MCF 10A (cell line): ENCODE results near the gene ZNF320. TPM values are rescaled to one million over a fixed set of nuclear protein-coding genes. Genes with fewer than 3 reads are reported as not detected.
A peak's percentile ranks its signal among the peaks of the same experiment; 100 is the strongest.

Source experiments
- BruUV-seq: library from RNA; stranded (reverse); fragments of 400-500 nt; replicated peaks from 2 replicates; lab custom pipeline; 2021; lab: Mats Ljungman, UMichigan
- CTCF ChIA-PET: fragments of 300-600 bp; sonication (Branson Sonifier 250); formaldehyde crosslinking; extraction: SDS; loops from one replicate; lab custom pipeline; 2021; ENCODE audit warnings: antibody characterized with exemption, inconsistent platforms; lab: Yijun Ruan, JAX
- POLR2A ChIA-PET: fragments of 300-600, 350-650 bp; sonication (Branson Sonifier 250); formaldehyde crosslinking; extraction: SDS; loops from one replicate; lab custom pipeline; 2020; ENCODE audit warnings: antibody characterized with exemption, inconsistent platforms; lab: Yijun Ruan, JAX
- DNase-seq: peaks from one replicate; pipeline ENCODE4 v3.0.0-alpha.2; 2018; ENCODE audit not compliant: unreplicated experiment
- H3K27ac Mint-ChIP-seq: one replicate; pipeline ENCODE4 v1.8.0; 2022; ENCODE audit warnings: mild to moderate bottlenecking, low read depth, mixed read lengths; ENCODE audit not compliant: unreplicated experiment
- H3K27me3 Mint-ChIP-seq: one replicate; pipeline ENCODE4 v1.8.0; 2022; ENCODE audit warnings: mixed read lengths; ENCODE audit not compliant: insufficient read depth, unreplicated experiment
- H3K36me3 Mint-ChIP-seq: one replicate; pipeline ENCODE4 v1.8.0; 2022; ENCODE audit warnings: mild to moderate bottlenecking, moderate library complexity, mixed read lengths; ENCODE audit not compliant: insufficient read depth, unreplicated experiment
- H3K4me1 Mint-ChIP-seq: one replicate; pipeline ENCODE4 v1.8.0; 2022; ENCODE audit warnings: mixed read lengths; ENCODE audit not compliant: insufficient read depth, unreplicated experiment
- H3K4me3 Mint-ChIP-seq: one replicate; pipeline ENCODE4 v1.8.0; 2022; ENCODE audit warnings: mild to moderate bottlenecking, moderate library complexity, mixed read lengths; ENCODE audit not compliant: unreplicated experiment
- H3K9me3 Mint-ChIP-seq: one replicate; pipeline ENCODE4 v1.8.0; 2022; ENCODE audit warnings: mixed read lengths; ENCODE audit not compliant: unreplicated experiment
- intact Hi-C: fragments of 100-400 bp; cut with micrococcal nuclease; formaldehyde crosslinking; loops from 2 replicates; pipeline ENCODE4 v1.14.1; 2022
- total RNA-seq: library from RNA; stranded (reverse); gene quantifications from 2 replicates; pipeline ENCODE4 v1.2.3, GENCODE V29; 2022
- TF ChIP-seq, protein P1 (sequence below): fragments of 200-600 bp; IDR thresholded peaks from one replicate; pipeline ENCODE4 v1.8.0; 2022; ENCODE audit warnings: antibody characterized with exemption, mild to moderate bottlenecking; ENCODE audit not compliant: unreplicated experiment

ZNF320 gene
- total RNA-seq, 1 experiment from 2014 or later = 5.4 TPM

DNA sequence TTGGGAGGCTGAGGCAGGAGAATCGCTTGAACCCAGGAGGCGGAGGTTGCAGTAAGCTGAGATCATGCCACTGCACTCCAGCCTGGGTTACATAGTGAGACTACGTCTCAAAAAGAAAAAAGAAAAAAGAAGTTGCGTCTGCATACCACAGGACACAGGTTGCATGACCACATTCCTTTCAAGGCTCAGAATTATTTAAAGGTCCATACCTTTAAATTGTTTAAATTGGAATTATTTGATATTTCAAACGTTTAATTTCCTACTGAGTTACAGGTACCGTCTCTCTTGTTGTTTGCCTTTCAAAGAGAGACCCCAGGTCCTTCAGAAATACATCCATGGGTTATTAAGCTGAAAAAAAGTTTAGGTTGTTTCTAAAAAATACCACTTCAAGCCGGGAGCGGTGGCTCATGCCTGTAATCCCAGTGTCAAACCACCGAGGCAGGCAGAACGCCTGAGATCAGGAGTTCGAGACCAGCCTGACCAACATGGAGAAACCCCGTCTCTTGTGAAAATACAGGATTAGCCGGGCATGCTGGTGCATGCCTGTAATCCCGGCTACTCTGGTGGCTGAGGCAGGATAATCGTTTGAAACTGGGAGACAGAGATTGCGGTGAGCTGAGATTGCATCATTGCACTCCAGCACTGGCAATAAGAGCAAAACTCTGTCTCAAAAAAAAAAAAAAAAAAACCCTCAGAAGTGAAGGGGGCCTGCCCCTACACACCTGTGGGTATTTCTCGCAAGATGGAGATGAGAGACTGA lies 46.6 kb upstream of the ZNF320 start:
- intact Hi-C loops = loop anchor here (2.0 kb wide), 2 partner anchors 19 to 21 kb away; partner anchors contain the start of genes ZNF816 and ZNF888
- BruUV-seq = no TSS peak
- CTCF ChIA-PET = interaction anchor here (0.5 kb wide), 1 partner anchor 17 kb away, joined by 3 read pairs; no protein-coding TSS in a partner anchor
- no peak for DNase-seq
- no peaks in the 10 kb centered on the region for H3K27me3 Mint-ChIP-seq
- H3K4me1 Mint-ChIP-seq = peaks cover 11% of the 10 kb centered on the region
- no peak overlapping the region for H3K4me3 Mint-ChIP-seq
- POLR2A ChIA-PET = interaction anchor here (0.8 to 1.8 kb wide), 3 partner anchors 18 to 23 kb away, joined by 3 to 7 read pairs (median 3); no protein-coding TSS in a partner anchor
- no peak overlapping the region for H3K27ac Mint-ChIP-seq
- H3K36me3 Mint-ChIP-seq = no peaks in the 10 kb centered on the region
- H3K9me3 Mint-ChIP-seq = peaks cover 7% of the 10 kb centered on the region
- TF ChIP-seq, protein P1, sequence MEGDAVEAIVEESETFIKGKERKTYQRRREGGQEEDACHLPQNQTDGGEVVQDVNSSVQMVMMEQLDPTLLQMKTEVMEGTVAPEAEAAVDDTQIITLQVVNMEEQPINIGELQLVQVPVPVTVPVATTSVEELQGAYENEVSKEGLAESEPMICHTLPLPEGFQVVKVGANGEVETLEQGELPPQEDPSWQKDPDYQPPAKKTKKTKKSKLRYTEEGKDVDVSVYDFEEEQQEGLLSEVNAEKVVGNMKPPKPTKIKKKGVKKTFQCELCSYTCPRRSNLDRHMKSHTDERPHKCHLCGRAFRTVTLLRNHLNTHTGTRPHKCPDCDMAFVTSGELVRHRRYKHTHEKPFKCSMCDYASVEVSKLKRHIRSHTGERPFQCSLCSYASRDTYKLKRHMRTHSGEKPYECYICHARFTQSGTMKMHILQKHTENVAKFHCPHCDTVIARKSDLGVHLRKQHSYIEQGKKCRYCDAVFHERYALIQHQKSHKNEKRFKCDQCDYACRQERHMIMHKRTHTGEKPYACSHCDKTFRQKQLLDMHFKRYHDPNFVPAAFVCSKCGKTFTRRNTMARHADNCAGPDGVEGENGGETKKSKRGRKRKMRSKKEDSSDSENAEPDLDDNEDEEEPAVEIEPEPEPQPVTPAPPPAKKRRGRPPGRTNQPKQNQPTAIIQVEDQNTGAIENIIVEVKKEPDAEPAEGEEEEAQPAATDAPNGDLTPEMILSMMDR = no peak

GRCh38 chr19:52943134-52943883 lies 45.9 kb upstream of the ZNF320 start:
- intact Hi-C loops = loop anchor here (2.0 kb wide), 2 partner anchors 19 to 21 kb away; partner anchors contain the start of genes ZNF816 and ZNF888

DNA sequence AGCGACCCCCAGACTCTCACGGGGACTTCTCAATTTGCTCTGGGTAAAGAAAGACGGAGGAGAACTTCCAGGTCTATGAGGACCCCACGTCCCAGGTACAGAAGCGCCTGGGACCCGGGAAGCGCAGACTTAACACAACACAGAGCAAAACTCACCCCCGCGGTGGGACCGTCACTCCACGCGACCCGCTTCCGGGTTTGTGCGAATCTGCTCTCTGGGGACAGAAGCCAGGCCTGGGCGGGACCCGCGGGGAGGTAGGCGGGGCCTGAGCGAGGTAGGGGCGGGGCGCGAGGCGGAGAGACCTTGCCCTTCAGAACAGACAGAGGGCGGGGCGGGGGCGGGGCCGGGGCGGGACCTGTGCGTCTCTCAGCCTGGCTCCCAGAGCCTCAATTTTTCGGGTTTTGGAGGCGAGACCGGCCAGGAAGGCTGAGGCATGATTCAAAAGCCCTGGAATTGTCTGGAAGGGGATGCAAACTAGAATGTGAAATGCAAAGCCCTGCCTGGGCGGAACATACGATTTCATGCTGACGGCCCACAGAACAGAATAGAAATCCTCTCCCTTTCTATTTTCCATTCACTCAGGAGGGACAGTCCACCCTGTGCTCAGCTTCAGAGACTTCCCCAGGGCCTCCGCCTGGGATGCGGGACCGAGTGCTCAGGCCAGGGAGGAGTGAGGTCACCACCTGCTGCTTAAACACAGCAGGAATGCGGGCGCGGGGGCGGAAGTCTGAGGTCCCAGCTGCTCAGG lies 45.1 kb upstream of the ZNF320 start:
- peak overlapping the region; percentile 80 for H3K4me3 Mint-ChIP-seq
- no TSS peak for BruUV-seq
- intact Hi-C loops = loop anchor here (1.0 to 2.0 kb wide), 3 partner anchors 20 to 45 kb away; partner anchors contain the start of genes ZNF320, ZNF816 and ZNF888
- H3K36me3 Mint-ChIP-seq = no peaks in the 10 kb centered on the region
- CTCF ChIA-PET = interaction anchor here (0.6 kb wide), 1 partner anchor 216 kb away, joined by 3 read pairs; no protein-coding TSS in a partner anchor
- peak overlapping the region; percentile 80 for H3K27ac Mint-ChIP-seq
- H3K9me3 Mint-ChIP-seq = peaks cover 7% of the 10 kb centered on the region
- POLR2A ChIA-PET = interaction anchor here (0.9 to 1.8 kb wide), 3 partner anchors 19 to 82 kb away, joined by 3 to 7 read pairs (median 3); no protein-coding TSS in a partner anchor
- TF ChIP-seq, protein P1 = no peak
- H3K27me3 Mint-ChIP-seq = no peaks in the 10 kb centered on the region
- H3K4me1 Mint-ChIP-seq = peaks cover 11% of the 10 kb centered on the region
- DNase-seq = peak; percentile 86

More at GRCh38 chr19:52943134-52943883, 45.9 kb upstream of the ZNF320 start:
- peaks cover 11% of the 10 kb centered on the region for H3K4me1 Mint-ChIP-seq
- POLR2A ChIA-PET = interaction anchor here (0.9 to 1.8 kb wide), 3 partner anchors 18 to 83 kb away, joined by 3 to 7 read pairs (median 3); no protein-coding TSS in a partner anchor
- no peak overlapping the region for H3K27ac Mint-ChIP-seq
- CTCF ChIA-PET = interaction anchor here (0.6 kb wide), 1 partner anchor 216 kb away, joined by 3 read pairs; no protein-coding TSS in a partner anchor
- H3K9me3 Mint-ChIP-seq = peaks cover 7% of the 10 kb centered on the region
- no TSS peak for BruUV-seq
- peak overlapping the region; percentile 80 for H3K4me3 Mint-ChIP-seq
- no peaks in the 10 kb centered on the region for H3K27me3 Mint-ChIP-seq
- TF ChIP-seq, protein P1 = no peak
- no peak for DNase-seq
- no peaks in the 10 kb centered on the region for H3K36me3 Mint-ChIP-seq
